ENCODE data around the gene TMEM131.

- TF ChIP-seq CTCF (IDR thresholded peaks at IDR 0.05) (no peak), POLR2A (IDR thresholded peaks at IDR 0.05) (no peak)
These were observed 87.5 kb downstream of the TMEM131 start for GRCh38 chr2:97908208-97908676.

All from sigmoid colon (tissue), 3 donors.